ENCODE data around the gene EPG5.

Gene EPG5

DNA sequence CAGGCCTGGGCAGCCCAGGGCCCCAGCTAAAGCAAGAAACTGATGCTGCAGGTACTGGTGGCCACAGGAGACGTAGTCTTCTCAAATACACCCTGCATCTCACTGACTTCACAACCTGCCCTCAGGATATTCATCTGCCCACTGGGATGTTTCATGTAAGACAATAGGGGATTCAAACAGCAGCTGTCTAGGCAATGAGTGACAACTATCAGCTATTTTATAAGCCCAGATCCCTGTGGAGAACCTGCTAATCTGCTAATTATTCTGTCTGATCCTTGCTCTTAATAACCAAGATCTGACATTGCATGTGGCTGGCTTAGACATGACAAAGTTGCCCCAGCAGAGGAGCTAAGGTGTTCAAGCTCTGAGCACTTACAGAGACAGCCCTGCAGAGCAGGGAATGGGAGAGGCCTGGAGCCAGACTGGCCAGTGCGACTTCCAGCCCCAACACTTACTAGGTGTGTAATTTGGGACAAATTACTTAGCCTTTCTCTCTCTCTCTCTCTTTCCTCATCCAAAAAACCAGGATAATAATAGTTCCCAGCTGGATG, 113.0 kb downstream of the EPG5 start (continued):
- TF ChIP-seq ZC3H10 (CRISPR knock-in tag; IDR thresholded peaks at IDR 0.05) (no peak), PPARA (CRISPR knock-in tag; IDR thresholded peaks at IDR 0.05; ENCODE audit: borderline replicate concordance) (no peak), CSDC2 (CRISPR knock-in tag; IDR thresholded peaks at IDR 0.05) (no peak), ARNTL (CRISPR knock-in tag; IDR thresholded peaks at IDR 0.05; ENCODE audit: borderline replicate concordance, low read depth) (no peak)

DNA sequence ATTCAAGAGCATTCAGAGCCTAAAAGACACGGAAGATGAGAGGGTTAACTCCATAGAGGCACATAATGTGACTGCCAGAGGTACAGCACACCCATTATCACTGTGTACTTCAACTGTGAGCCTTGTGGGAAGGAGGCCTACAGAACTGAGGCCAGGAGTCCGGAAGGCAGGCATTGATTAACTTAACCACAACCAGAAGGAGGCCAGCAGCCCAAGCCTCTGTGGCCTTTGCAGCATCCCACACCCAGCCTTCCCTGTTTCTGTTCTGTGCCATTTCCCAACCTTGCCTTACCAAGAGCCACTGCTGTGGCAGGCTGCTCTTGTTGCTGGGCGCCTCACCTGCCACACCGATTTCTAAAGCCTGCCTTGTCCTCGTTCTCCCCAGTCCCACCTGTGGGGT, 114.5 kb downstream of the EPG5 start:
- TF ChIP-seq ISL1 (CRISPR knock-in tag; IDR thresholded peaks at IDR 0.05) (no peak), CSDC2 (CRISPR knock-in tag; IDR thresholded peaks at IDR 0.05) (no peak), ARNTL (CRISPR knock-in tag; IDR thresholded peaks at IDR 0.05; ENCODE audit: borderline replicate concordance, low read depth) (no peak), ZNF565 (CRISPR knock-in tag; conservative IDR thresholded peaks at IDR 0.05; ENCODE audit: low read depth) (no peak), SNAI2 (CRISPR knock-in tag; IDR thresholded peaks at IDR 0.05) (no peak), OSR1 (CRISPR knock-in tag; IDR thresholded peaks at IDR 0.05) (no peak), ZC3H10 (CRISPR knock-in tag; IDR thresholded peaks at IDR 0.05) (no peak), ZNF70 (CRISPR knock-in tag; IDR thresholded peaks at IDR 0.05) (no peak), BACH2 (CRISPR knock-in tag; IDR thresholded peaks at IDR 0.05; ENCODE audit: borderline replicate concordance) (no peak), ZFP30 (CRISPR knock-in tag; IDR thresholded peaks at IDR 0.05) (no peak), RARB (CRISPR knock-in tag; IDR thresholded peaks at IDR 0.05) (no peak), PPARA (CRISPR knock-in tag; IDR thresholded peaks at IDR 0.05; ENCODE audit: borderline replicate concordance) (no peak), GLIS3 (CRISPR knock-in tag; IDR thresholded peaks at IDR 0.05) (no peak), TCF4 (CRISPR knock-in tag; IDR thresholded peaks at IDR 0.05; ENCODE audit: borderline replicate concordance) (no peak)
- TF ChIP-seq, protein P1, sequence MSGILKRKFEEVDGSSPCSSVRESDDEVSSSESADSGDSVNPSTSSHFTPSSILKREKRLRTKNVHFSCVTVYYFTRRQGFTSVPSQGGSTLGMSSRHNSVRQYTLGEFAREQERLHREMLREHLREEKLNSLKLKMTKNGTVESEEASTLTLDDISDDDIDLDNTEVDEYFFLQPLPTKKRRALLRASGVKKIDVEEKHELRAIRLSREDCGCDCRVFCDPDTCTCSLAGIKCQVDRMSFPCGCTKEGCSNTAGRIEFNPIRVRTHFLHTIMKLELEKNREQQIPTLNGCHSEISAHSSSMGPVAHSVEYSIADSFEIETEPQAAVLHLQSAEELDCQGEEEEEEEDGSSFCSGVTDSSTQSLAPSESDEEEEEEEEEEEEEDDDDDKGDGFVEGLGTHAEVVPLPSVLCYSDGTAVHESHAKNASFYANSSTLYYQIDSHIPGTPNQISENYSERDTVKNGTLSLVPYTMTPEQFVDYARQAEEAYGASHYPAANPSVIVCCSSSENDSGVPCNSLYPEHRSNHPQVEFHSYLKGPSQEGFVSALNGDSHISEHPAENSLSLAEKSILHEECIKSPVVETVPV (CRISPR knock-in tag; IDR thresholded peaks at IDR 0.05) = no peak
- TF ChIP-seq, protein P2, sequence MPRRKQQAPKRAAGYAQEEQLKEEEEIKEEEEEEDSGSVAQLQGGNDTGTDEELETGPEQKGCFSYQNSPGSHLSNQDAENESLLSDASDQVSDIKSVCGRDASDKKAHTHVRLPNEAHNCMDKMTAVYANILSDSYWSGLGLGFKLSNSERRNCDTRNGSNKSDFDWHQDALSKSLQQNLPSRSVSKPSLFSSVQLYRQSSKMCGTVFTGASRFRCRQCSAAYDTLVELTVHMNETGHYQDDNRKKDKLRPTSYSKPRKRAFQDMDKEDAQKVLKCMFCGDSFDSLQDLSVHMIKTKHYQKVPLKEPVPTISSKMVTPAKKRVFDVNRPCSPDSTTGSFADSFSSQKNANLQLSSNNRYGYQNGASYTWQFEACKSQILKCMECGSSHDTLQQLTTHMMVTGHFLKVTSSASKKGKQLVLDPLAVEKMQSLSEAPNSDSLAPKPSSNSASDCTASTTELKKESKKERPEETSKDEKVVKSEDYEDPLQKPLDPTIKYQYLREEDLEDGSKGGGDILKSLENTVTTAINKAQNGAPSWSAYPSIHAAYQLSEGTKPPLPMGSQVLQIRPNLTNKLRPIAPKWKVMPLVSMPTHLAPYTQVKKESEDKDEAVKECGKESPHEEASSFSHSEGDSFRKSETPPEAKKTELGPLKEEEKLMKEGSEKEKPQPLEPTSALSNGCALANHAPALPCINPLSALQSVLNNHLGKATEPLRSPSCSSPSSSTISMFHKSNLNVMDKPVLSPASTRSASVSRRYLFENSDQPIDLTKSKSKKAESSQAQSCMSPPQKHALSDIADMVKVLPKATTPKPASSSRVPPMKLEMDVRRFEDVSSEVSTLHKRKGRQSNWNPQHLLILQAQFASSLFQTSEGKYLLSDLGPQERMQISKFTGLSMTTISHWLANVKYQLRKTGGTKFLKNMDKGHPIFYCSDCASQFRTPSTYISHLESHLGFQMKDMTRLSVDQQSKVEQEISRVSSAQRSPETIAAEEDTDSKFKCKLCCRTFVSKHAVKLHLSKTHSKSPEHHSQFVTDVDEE (CRISPR knock-in tag; IDR thresholded peaks at IDR 0.05) = no peak
- TF ChIP-seq, protein P3, sequence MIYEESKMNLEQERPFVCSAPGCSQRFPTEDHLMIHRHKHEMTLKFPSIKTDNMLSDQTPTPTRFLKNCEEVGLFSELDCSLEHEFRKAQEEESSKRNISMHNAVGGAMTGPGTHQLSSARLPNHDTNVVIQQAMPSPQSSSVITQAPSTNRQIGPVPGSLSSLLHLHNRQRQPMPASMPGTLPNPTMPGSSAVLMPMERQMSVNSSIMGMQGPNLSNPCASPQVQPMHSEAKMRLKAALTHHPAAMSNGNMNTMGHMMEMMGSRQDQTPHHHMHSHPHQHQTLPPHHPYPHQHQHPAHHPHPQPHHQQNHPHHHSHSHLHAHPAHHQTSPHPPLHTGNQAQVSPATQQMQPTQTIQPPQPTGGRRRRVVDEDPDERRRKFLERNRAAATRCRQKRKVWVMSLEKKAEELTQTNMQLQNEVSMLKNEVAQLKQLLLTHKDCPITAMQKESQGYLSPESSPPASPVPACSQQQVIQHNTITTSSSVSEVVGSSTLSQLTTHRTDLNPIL (CRISPR knock-in tag; IDR thresholded peaks at IDR 0.05; ENCODE audit: low read depth) = no peak
- TF ChIP-seq, protein P4, sequence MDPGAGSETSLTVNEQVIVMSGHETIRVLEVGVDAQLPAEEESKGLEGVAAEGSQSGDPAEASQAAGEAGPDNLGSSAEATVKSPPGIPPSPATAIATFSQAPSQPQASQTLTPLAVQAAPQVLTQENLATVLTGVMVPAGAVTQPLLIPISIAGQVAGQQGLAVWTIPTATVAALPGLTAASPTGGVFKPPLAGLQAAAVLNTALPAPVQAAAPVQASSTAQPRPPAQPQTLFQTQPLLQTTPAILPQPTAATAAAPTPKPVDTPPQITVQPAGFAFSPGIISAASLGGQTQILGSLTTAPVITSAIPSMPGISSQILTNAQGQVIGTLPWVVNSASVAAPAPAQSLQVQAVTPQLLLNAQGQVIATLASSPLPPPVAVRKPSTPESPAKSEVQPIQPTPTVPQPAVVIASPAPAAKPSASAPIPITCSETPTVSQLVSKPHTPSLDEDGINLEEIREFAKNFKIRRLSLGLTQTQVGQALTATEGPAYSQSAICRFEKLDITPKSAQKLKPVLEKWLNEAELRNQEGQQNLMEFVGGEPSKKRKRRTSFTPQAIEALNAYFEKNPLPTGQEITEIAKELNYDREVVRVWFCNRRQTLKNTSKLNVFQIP (CRISPR knock-in tag; IDR thresholded peaks at IDR 0.05; ENCODE audit: borderline replicate concordance, low read depth) = no peak
- TF ChIP-seq, protein P5, sequence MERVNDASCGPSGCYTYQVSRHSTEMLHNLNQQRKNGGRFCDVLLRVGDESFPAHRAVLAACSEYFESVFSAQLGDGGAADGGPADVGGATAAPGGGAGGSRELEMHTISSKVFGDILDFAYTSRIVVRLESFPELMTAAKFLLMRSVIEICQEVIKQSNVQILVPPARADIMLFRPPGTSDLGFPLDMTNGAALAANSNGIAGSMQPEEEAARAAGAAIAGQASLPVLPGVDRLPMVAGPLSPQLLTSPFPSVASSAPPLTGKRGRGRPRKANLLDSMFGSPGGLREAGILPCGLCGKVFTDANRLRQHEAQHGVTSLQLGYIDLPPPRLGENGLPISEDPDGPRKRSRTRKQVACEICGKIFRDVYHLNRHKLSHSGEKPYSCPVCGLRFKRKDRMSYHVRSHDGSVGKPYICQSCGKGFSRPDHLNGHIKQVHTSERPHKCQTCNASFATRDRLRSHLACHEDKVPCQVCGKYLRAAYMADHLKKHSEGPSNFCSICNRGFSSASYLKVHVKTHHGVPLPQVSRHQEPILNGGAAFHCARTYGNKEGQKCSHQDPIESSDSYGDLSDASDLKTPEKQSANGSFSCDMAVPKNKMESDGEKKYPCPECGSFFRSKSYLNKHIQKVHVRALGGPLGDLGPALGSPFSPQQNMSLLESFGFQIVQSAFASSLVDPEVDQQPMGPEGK (CRISPR knock-in tag; IDR thresholded peaks at IDR 0.05; ENCODE audit: borderline replicate concordance) = no peak
- no peak for ATAC-seq

DNA sequence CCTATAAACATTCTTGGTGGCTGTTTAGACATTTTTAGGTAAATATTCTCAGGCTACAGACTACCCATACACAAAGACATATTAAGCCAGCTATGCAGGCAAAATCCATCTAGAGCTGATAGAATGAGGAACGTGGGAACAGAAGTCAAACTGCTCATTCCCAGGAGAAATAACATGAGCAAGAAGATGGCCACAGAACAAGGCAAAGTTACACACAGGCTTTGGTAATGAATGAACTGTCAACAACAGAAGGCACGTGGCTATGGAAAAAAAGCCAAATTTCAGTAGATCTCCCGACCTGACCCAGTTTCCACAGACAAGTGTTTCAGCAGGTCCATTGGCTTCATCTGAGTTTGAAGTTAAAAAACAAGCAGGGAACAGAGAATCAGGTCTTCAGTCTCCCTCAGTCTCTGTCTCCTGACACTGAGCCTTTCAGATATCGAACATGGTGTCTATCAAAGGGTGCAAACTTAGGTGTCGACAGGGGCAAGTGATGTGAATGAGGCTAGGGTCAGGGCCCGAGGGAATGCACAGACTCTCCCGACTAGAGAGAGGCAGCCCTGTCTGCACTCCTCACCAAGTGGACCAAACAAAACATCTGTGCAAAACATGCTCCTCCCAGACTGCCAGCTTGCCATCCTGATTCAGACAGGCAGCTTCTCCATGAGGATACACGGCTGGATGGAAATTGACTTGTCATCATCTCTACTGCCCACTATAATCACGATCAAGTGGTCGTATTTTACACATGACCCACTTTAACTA, 115.8 kb downstream of the EPG5 start:
- ATAC-seq = no peak
- TF ChIP-seq OSR1 (CRISPR knock-in tag; IDR thresholded peaks at IDR 0.05) (no peak), ZFP3 (CRISPR knock-in tag; IDR thresholded peaks at IDR 0.05) (no peak), TCF4 (CRISPR knock-in tag; IDR thresholded peaks at IDR 0.05; ENCODE audit: borderline replicate concordance) (no peak), ZNF8 (CRISPR knock-in tag; IDR thresholded peaks at IDR 0.05) (no peak)

Measured in SK-N-SH treated with all-trans-retinoic acid at 6 μM for 48 hours (cell line).